ENCODE measurements around the gene MAB21L3.
A peak's percentile ranks its signal among the peaks of the same experiment; 100 is the strongest.
"Not testable (repeated sequence)": the region's sequence is repeated elsewhere in the genome, so short reads cannot be mapped to it uniquely, and the experiment has no call there.

Gene MAB21L3

DNA sequence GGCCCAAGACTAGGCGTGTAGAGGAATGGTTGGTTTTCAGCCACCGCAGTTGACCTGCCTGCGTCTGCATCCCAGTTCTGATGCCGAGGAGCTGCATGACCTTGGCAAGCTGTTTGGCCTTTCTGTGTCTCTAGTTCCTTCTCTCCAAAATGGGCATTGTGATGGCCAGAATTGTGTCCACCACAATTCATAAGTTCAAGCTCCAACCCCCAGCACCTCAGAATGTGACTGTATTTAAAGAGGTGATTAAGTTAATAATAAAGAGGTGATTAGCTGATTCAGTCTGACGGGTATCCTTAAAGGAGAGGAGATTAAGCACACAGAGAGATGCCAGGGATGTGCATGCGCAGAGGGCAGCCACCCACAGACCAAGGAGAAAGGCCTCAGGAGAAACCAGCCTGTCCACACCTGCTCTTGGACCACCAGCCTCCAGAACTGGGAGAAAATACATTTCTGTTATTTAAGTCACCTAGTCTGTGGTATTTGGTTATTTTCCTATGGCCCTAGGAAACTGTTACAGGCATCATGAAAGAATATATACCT, 28.5 kb downstream of the MAB21L3 start:
- Histone ChIP-seq H3K4me3 (ENCODE audit: low read depth in 1 of 2, low read length in 2 of 2) (no peak overlapping the region), H3K27ac (ENCODE audit: low read length) (no peak overlapping the region), H3K36me3 (ENCODE audit: control insufficient read depth in 1 of 2, insufficient read depth in 2 of 2, low read length in 2 of 2) (no peaks in the 10 kb centered on the region), H3K27me3 (ENCODE audit: low read depth, low read length) (no peaks in the 10 kb centered on the region), H3K9me3 (ENCODE audit: control insufficient read depth in 1 of 2, low read length in 2 of 2) (peaks cover 4 to 5% of the 10 kb centered on the region in 2 donors), H3K4me1 (ENCODE audit: control insufficient read depth in 1 of 2, insufficient read depth in 2 of 2, low read length in 2 of 2) (no peaks in the 10 kb centered on the region)

DNA sequence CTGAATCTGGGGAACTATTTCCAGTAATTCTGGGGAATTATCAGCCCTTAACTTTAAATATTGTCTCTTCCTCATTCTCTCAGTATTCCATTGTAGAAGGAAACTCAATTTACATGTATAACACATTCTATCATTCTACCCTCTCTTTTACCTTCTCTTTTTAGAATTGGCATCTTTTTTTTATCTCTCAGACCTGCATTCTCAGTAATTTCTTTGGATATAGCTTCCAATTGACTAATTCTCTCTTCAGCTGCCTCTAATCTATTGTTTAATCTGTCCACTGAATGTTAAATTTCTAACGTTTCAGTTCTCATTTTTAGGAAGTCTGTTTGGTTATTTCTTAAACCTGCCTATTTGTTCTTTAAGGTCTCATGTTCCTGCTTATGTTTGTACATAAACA, 33.0 kb downstream of the MAB21L3 start:
- Histone ChIP-seq H3K36me3 (ENCODE audit: control insufficient read depth in 1 of 2, insufficient read depth in 2 of 2, low read length in 2 of 2) (no peaks in the 10 kb centered on the region), H3K9me3 (ENCODE audit: control insufficient read depth in 1 of 2, low read length in 2 of 2) (peaks cover 4 to 5% of the 10 kb centered on the region in 2 donors), H3K4me3 (ENCODE audit: low read depth in 1 of 2, low read length in 2 of 2) (no peak overlapping the region), H3K27ac (ENCODE audit: low read length) (no peak overlapping the region), H3K27me3 (ENCODE audit: low read depth, low read length) (no peaks in the 10 kb centered on the region), H3K4me1 (ENCODE audit: control insufficient read depth in 1 of 2, insufficient read depth in 2 of 2, low read length in 2 of 2) (no peaks in the 10 kb centered on the region)

DNA sequence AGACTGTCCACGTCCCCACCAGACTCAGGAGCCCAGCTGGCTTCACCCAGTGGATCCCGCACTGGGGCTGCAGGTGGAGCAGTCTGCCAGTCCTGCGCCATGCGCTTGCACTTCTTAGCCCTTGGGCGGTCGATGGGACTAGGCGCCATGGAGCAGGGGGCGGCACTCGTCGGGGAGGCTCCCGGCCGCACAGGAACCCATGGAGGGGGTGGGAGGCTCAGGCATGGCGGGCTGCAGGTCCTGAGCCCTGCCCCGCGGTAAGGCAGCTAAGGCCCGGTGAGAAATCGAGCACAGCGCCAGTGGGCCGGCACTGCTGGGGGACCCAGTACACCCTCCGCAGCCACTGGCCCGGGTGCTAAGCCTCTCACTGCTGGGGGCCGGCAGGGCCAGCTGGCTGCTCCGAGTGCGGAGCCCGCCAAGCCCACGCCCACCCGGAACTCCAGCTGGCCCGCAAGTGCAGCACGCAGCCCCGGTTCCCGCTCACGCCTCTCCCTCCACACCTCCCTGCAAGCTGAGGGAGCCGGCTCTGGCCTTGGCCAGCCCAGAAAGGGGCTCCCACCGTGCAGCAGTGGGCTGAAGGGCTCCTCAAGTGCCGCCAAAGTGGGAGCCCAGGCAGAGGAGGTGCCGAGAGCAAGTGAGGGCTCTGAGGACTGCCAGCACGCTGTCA, 35.4 kb downstream of the MAB21L3 start:
- H3K9me3 ChIP-seq (ENCODE audit: control insufficient read depth in 1 of 2, low read length in 2 of 2); H3K27me3 ChIP-seq (ENCODE audit: low read depth, low read length); H3K36me3 ChIP-seq (ENCODE audit: control insufficient read depth in 1 of 2, insufficient read depth in 2 of 2, low read length in 2 of 2); H3K4me3 ChIP-seq (ENCODE audit: low read depth in 1 of 2, low read length in 2 of 2); H3K27ac ChIP-seq (ENCODE audit: low read length): not testable (repeated sequence)
- H3K4me1 ChIP-seq (ENCODE audit: control insufficient read depth in 1 of 2, insufficient read depth in 2 of 2, low read length in 2 of 2): peaks cover 0 to 15% of the 10 kb centered on the region in 2 donors

DNA sequence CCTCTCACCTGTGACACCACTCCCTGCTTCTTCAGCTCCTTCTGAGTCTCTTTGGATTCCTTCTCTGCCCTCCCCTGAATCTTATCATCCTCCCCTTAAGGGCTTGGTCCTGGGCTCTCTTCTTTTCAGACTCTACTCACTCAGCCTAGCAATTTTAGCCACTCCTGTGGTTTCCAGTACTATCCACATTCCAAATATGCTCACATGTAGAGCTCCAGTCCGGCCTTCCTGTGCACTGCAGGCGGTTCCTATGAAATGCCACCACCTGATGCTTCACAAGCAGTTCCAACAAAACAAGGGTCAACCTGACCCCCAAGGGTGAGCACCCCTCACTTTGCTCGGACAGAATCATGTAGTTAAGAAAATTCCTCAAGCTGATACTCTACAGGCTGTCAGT, 35.9 kb downstream of the MAB21L3 start:
- no peak overlapping the region for H3K4me3 ChIP-seq (ENCODE audit: low read depth in 1 of 2, low read length in 2 of 2)
- H3K27ac ChIP-seq (ENCODE audit: low read length): no peak overlapping the region
- H3K36me3 ChIP-seq (ENCODE audit: control insufficient read depth in 1 of 2, insufficient read depth in 2 of 2, low read length in 2 of 2): no peaks in the 10 kb centered on the region
- peaks cover 4 to 5% of the 10 kb centered on the region in 2 donors for H3K9me3 ChIP-seq (ENCODE audit: control insufficient read depth in 1 of 2, low read length in 2 of 2)
- peaks cover 0 to 18% of the 10 kb centered on the region in 2 donors for H3K4me1 ChIP-seq (ENCODE audit: control insufficient read depth in 1 of 2, insufficient read depth in 2 of 2, low read length in 2 of 2)
- no peaks in the 10 kb centered on the region for H3K27me3 ChIP-seq (ENCODE audit: low read depth, low read length)

DNA sequence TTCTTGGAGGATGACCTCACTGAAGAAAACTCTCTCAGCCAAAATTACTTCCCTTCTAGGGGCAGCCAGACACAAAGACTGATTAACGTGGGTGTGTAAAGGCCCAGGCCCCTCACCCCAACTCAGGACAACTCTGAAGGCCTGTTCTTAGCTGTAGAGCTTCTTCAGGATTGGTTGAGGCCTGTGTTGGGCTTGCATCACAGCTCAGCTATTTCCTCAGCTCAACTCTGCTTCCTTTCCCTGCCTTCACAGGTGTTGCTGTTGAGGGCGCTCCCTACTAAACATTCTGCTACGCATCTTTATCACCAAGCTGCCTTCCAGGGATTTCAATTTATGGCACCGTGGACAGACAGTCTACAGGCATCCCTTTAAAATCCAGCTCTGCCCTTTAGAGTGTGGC, 36.8 kb downstream of the MAB21L3 start:
- no peak overlapping the region for H3K4me3 ChIP-seq (ENCODE audit: low read depth in 1 of 2, low read length in 2 of 2)
- peaks cover 4 to 5% of the 10 kb centered on the region in 2 donors for H3K9me3 ChIP-seq (ENCODE audit: control insufficient read depth in 1 of 2, low read length in 2 of 2)
- no peak overlapping the region for H3K27ac ChIP-seq (ENCODE audit: low read length)
- no peaks in the 10 kb centered on the region for H3K27me3 ChIP-seq (ENCODE audit: low read depth, low read length)
- H3K4me1 ChIP-seq (ENCODE audit: control insufficient read depth in 1 of 2, insufficient read depth in 2 of 2, low read length in 2 of 2): peaks cover 0 to 18% of the 10 kb centered on the region in 2 donors
- no peaks in the 10 kb centered on the region for H3K36me3 ChIP-seq (ENCODE audit: control insufficient read depth in 1 of 2, insufficient read depth in 2 of 2, low read length in 2 of 2)

DNA sequence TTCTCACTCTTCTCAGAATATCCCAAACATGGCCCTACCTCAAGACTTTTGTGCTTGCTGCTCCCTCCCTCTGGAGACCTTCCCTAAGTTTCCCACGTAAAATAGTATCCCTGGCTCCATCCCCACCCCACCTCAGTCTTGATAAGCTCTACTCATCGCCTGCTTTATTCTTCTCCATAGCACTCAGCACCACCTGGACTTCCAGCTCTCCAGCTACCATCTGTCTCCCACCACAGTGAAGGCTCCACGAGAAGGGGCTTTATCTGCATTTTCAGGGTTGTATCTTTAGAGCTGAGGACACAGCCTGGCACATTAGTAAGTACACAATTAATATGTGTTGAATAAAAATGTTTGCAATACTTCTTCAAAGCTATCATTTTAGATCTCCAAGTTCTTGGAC, 37.8 kb downstream of the MAB21L3 start:
- no peaks in the 10 kb centered on the region for H3K36me3 ChIP-seq (ENCODE audit: control insufficient read depth in 1 of 2, insufficient read depth in 2 of 2, low read length in 2 of 2)
- H3K4me1 ChIP-seq (ENCODE audit: control insufficient read depth in 1 of 2, insufficient read depth in 2 of 2, low read length in 2 of 2): peaks cover 0 to 18% of the 10 kb centered on the region in 2 donors
- H3K27ac ChIP-seq (ENCODE audit: low read length): no peak overlapping the region
- no peaks in the 10 kb centered on the region for H3K27me3 ChIP-seq (ENCODE audit: low read depth, low read length)
- no peak overlapping the region for H3K4me3 ChIP-seq (ENCODE audit: low read depth in 1 of 2, low read length in 2 of 2)
- H3K9me3 ChIP-seq (ENCODE audit: control insufficient read depth in 1 of 2, low read length in 2 of 2): peaks cover 3 to 4% of the 10 kb centered on the region in 2 donors

DNA sequence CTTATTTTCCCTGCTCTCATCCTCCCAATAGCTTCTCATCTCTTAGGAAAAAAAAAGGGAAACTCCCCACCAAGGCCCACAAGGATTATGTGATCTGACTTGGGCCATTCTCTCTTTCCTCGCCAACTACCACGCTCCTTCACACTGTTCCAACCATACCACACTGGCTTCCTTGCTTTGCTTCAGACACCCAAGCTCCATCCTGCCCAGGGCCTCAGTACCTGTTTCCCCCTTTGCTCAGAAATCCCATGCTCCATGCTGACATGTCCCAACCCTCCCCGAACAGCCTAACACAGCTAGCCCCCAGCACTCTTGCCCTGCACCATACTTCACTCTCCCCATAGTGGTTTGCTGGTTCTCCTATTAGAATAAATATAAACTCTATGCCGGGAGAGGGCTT, 39.2 kb downstream of the MAB21L3 start:
- Histone ChIP-seq H3K9me3 (ENCODE audit: control insufficient read depth in 1 of 2, low read length in 2 of 2) (no peaks in the 10 kb centered on the region), H3K4me3 (ENCODE audit: low read depth in 1 of 2, low read length in 2 of 2) (no peak overlapping the region), H3K27ac (ENCODE audit: low read length) (no peak overlapping the region), H3K4me1 (ENCODE audit: control insufficient read depth in 1 of 2, insufficient read depth in 2 of 2, low read length in 2 of 2) (peaks cover 0 to 18% of the 10 kb centered on the region in 2 donors), H3K27me3 (ENCODE audit: low read depth, low read length) (no peaks in the 10 kb centered on the region), H3K36me3 (ENCODE audit: control insufficient read depth in 1 of 2, insufficient read depth in 2 of 2, low read length in 2 of 2) (no peaks in the 10 kb centered on the region)

DNA sequence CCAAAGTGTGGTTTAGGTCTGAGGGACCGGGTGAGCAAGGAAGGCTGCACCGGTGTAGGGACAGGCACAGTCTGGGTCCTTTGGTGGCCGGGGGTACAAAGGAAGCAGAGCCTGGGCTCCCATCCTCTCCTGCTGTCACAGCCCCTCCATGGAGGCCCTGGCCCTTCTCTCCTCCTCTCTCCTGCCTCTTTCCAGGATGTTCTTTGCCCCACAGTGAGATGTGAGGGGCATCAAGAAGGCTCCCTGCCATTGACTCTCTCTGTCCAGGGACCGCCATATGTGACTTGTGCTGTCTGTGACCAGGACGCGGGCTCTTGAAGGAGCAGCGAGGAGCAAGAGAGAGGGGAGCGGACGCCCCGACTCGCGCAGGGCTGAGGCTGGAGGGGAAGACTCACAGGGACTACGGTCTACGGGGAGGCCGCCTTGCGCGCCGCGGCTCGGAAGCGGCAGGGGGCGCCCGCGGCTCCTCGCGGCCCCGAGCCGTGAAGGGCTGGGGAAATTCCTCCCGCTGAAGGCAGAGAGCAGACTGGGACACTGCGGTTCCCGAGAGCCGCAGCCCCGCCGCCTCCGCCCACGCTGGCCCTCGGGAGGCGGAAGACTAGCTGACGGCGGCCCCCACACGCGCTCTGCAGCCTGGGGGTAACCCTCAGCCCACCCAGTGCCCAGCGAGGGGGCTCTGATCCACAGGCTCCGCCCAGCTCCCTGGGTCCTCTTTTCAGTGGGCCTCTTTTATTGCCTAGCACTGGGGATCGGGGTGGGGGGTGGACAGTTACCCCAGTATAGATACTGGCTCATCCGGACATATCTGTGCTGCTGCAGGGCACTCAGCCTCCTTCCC, 40.8 kb downstream of the MAB21L3 start:
- Histone ChIP-seq H3K36me3 (ENCODE audit: control insufficient read depth in 1 of 2, insufficient read depth in 2 of 2, low read length in 2 of 2) (no peaks in the 10 kb centered on the region), H3K9me3 (ENCODE audit: control insufficient read depth in 1 of 2, low read length in 2 of 2) (no peaks in the 10 kb centered on the region), H3K27ac (ENCODE audit: low read length) (no peak overlapping the region), H3K27me3 (ENCODE audit: low read depth, low read length) (no peaks in the 10 kb centered on the region), H3K4me3 (ENCODE audit: low read depth in 1 of 2, low read length in 2 of 2) (peak overlapping the region; percentile 32 to 58), H3K4me1 (ENCODE audit: control insufficient read depth in 1 of 2, insufficient read depth in 2 of 2, low read length in 2 of 2) (peaks cover 0 to 18% of the 10 kb centered on the region in 2 donors)

DNA sequence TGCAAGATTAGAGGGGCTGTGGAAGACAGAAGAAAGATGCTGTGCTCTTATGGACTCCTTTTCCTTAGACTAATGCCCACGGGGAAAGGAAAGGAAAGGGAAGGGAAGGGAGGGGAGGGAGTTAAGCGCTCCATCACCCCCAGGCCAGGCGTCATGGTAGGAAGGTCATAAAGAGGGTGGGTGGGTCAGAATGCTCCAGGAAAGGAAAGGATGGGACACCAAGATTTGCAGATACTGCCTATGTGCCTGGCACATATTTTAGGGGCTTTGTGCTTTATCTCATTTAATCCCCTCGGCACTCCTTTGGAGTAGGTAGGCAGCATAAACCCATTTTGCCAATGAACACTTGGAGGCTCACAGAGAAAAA, 41.4 kb downstream of the MAB21L3 start:
- Histone ChIP-seq H3K27ac (ENCODE audit: low read length) (peak overlapping the region; percentile 33), H3K27me3 (ENCODE audit: low read depth, low read length) (no peaks in the 10 kb centered on the region), H3K4me3 (ENCODE audit: low read depth in 1 of 2, low read length in 2 of 2) (peak overlapping the region; percentile 32 to 58), H3K4me1 (ENCODE audit: control insufficient read depth in 1 of 2, insufficient read depth in 2 of 2, low read length in 2 of 2) (peaks cover 0 to 18% of the 10 kb centered on the region in 2 donors), H3K9me3 (ENCODE audit: control insufficient read depth in 1 of 2, low read length in 2 of 2) (no peaks in the 10 kb centered on the region), H3K36me3 (ENCODE audit: control insufficient read depth in 1 of 2, insufficient read depth in 2 of 2, low read length in 2 of 2) (no peaks in the 10 kb centered on the region)

DNA sequence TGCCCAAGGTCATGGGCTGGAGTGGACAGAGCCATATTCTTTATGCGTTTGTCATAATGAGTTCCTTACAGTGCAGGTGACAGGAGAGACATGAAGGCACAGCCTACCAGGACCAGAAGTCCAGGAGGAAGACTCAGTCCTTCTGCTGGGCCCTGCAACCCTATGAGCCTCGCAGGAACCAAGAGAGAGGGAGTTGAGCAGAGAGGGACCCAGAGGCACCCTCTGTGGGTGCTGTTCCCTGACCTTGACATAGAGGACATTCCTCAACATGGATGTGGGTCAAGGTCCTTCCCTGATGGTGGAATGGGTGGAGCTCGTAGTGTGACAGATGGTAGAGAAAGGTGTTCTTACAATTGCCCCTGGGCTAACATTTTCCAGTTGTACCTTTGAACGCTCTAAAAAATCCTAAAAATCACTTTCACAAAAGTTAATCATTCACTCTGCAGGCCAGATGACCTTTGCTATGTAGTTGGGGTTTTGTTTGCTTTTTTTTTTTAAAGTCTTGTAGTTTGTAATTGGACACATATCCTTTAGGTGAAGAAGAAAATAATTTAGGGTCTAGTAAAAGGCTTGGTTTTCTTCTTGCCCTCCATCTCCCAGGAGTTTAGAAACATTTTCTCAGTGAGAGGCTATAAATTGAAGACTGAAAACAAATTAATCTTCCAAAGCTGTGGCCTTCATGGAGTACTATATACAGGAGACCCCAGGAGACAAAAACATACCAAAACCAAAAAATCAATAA, 41.9 kb downstream of the MAB21L3 start:
- Histone ChIP-seq H3K36me3 (ENCODE audit: control insufficient read depth in 1 of 2, insufficient read depth in 2 of 2, low read length in 2 of 2) (no peaks in the 10 kb centered on the region), H3K4me1 (ENCODE audit: control insufficient read depth in 1 of 2, insufficient read depth in 2 of 2, low read length in 2 of 2) (peaks cover 0 to 18% of the 10 kb centered on the region in 2 donors), H3K9me3 (ENCODE audit: control insufficient read depth in 1 of 2, low read length in 2 of 2) (no peaks in the 10 kb centered on the region), H3K27ac (ENCODE audit: low read length) (peak overlapping the region; percentile 33), H3K27me3 (ENCODE audit: low read depth, low read length) (no peaks in the 10 kb centered on the region), H3K4me3 (ENCODE audit: low read depth in 1 of 2, low read length in 2 of 2) (no peak overlapping the region)

DNA sequence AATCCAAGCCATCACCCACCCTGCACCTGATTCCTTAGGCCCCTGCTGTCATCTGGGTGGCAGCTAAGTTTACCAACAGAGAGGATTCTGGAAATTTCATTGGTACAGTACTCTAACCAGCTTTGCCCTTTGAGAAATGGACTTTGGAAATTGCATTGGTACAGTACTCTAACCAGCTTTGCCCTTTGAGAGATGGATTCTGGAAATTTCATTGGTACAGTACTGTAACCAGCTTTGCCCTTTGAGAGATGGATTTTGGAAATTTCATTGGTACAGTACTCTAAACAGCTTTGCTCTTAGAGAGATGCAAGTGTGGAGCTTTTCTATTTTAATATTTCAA, 42.5 kb downstream of the MAB21L3 start:
- no peaks in the 10 kb centered on the region for H3K9me3 ChIP-seq (ENCODE audit: control insufficient read depth in 1 of 2, low read length in 2 of 2)
- H3K27ac ChIP-seq (ENCODE audit: low read length): no peak overlapping the region
- no peak overlapping the region for H3K4me3 ChIP-seq (ENCODE audit: low read depth in 1 of 2, low read length in 2 of 2)
- no peaks in the 10 kb centered on the region for H3K27me3 ChIP-seq (ENCODE audit: low read depth, low read length)
- H3K4me1 ChIP-seq (ENCODE audit: control insufficient read depth in 1 of 2, insufficient read depth in 2 of 2, low read length in 2 of 2): peaks cover 0 to 18% of the 10 kb centered on the region in 2 donors
- no peaks in the 10 kb centered on the region for H3K36me3 ChIP-seq (ENCODE audit: control insufficient read depth in 1 of 2, insufficient read depth in 2 of 2, low read length in 2 of 2)

Data from muscle layer of duodenum (tissue), 2 donors.